Ovary (tissue), 9 donors: ENCODE measurements around the gene TOMM6. TPM values are rescaled to one million over a fixed set of nuclear protein-coding genes. Genes with fewer than 3 reads are reported as not detected.

Source experiments
- DNase-seq, 5 donors: peaks; one replicate each; pipeline ENCODE4 v3.0.0-alpha.2; 2019 to 2020
- H3K27ac ChIP-seq, 2 donors: fragments of 200-600 bp; one replicate each; pipeline versions ENCODE4 v1.5.1 to v1.8.0; 2019 to 2022
- H3K27me3 ChIP-seq: fragments of 200-600 bp; one replicate; pipeline ENCODE4 v1.8.0; 2022
- H3K36me3 ChIP-seq: fragments of 200-600 bp; sonication (generic); one replicate; pipeline ENCODE4 v1.5.1; 2019
- H3K4me1 ChIP-seq: one replicate; pipeline ENCODE4 v1.8.1; 2013; ENCODE audit warnings: mild to moderate bottlenecking, moderate library complexity; ENCODE audit not compliant: insufficient read depth
- H3K4me3 ChIP-seq: fragments of 200-600 bp; sonication (generic); one replicate; pipeline ENCODE4 v1.5.1; 2017
- H3K9me3 ChIP-seq, 2 donors: fragments of 200-600 bp in 1 of 2; sonication (generic) in 1 of 2; one replicate each; pipeline versions ENCODE4 v1.5.1 to v1.8.1; 2013 to 2019; ENCODE audit warnings: mild to moderate bottlenecking in 1 of 2, moderate library complexity in 1 of 2
- CTCF ChIP-seq, 3 donors: fragments of 450-650 bp in 2 of 3; fragments of 200-600 bp in 1 of 3; IDR thresholded peaks; one replicate each; pipeline versions ENCODE4 v1.5.1 to v1.8.0; 2016 to 2022; ENCODE audit warnings: antibody characterized with exemption in 3 of 3, mild to moderate bottlenecking in 1 of 3
- EP300 ChIP-seq: sonication (generic); formaldehyde crosslinking; IDR thresholded peaks from one replicate; pipeline ENCODE4 v1.6.1; 2017; ENCODE audit warnings: antibody characterized with exemption
- POLR2A ChIP-seq: fragments of 450-650 bp; IDR thresholded peaks from one replicate; pipeline ENCODE4 v1.6.1; 2017; ENCODE audit warnings: antibody characterized with exemption, mild to moderate bottlenecking, moderate library complexity
- WGBS, 3 donors: extraction: QIAGEN DNeasy Blood & Tissue Kit in 1 of 3; methylation state at CpG; one replicate each; pipeline versions ENCODE4 v1.1.5 to v1.1.7; 2013 to 2017; 5-methylcytosine and 5-hydroxymethylcytosine counted together
- intact Hi-C, 4 donors: fragments of 100-400 bp; cut with DNase I; formaldehyde crosslinking; loops; one replicate each; pipeline versions ENCODE4 v1.11.0 to v1.15.1; 2022 to 2023
- polyA plus RNA-seq, 2 donors: library from polyadenylated mRNA; stranded (reverse); fragments of 200-250 nt in 1 of 2; fragments of 350-450 nt in 1 of 2; fragmentation: Illumina TruSeq in 1 of 2; extraction: RNeasy Lipid Tissue Mini Kit (QIAGEN cat#74804) in 1 of 2; gene quantifications; one replicate each; pipeline ENCODE4 v1.2.3, GENCODE V29; 2013 to 2014
- total RNA-seq, 7 donors: library from RNA; depleted of rRNA in 2 of 7; stranded (reverse); fragments of >200 nt in 2 of 7; fragmentation: NEBNext Ultra II Directional in 3 of 7; extraction: Animal tissue kit (Norgen Biotek cat#: 25700) in 3 of 7; gene quantifications; one replicate each; pipeline versions ENCODE4 v1.1.0 to v1.2.4, GENCODE V29; 2016 to 2023
- donor health status: DM: no; HTN: no; CAD: no; lungs with moderate emphysema.
- donor health status: DM: no; HTN: no; CAD: no.
- donor health status: Bipolar disorder and iron deficiency.
- donor health status: DM: yes; HTN: yes; CAD: no.
- donor health status: DM: no; HTN: no; CAD: no.
- donor health status: DM: yes; HTN: yes; CAD: no.

Gene TOMM6
- total and polyA plus RNA-seq, 9 donors = 105 to 244 (median 153) TPM

DNA sequence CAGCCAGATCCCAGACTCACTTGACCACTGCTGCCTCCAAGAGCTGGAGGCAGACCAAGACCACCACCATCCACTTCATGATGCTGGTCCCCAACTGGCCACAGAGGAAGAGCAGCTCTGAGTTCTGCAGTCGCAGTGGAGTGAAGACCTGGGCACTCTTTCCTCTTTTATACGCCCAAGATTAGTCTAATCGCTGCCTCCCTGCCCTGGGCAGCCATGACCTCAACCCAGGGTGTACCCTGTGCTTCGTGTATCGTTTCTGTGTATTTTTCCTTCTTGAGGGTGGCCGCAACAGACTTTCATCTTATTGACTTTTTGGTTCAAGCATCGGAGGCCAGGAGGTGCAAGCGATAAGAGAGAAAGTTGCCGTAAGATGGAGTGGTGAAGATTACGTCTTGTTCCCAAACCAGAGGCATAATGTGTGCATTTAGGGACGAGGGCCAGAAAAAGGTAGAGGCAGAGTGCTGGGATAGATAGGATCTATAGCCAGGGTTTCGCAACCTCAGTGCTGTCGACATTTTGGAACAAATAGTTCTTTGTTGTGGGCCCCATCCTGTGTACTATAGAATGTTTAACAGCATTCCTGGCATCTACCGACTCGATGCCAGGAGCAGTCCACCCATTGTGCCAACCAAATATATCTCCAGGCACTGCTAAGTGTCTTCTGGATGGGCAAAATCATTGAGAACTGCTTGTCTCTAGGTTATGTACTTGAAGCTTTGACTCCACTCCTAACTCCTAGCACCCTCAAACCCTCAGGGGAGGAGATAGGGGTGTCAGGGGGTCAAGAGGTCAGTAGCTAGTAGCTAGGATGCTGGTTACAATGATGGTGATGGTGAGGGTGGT lies 40.0 kb upstream of the TOMM6 start, which contains the start of gene PGC:
Gene PGC (minus strand): TSS at position 142 of the 846 bp plus-strand sequence. CDS start 63 bp downstream, at position 79.
- Histone ChIP-seq H3K36me3 (no peaks in the 10 kb centered on the region), H3K4me1 (no peaks in the 10 kb centered on the region), H3K27me3 (no peaks in the 10 kb centered on the region), H3K4me3 (no peak within 1 kb of the TSS), H3K27ac (no peak within 1 kb of the TSS), H3K9me3 (no peaks in the 10 kb centered on the region)
- DNase-seq = no peak
- WGBS, 3 donors = 90 to 93% (median 93%) methylated on average over 15 of the region's 15 CpGs
- intact Hi-C loops = no loop called here
- no peak for TF ChIP-seq EP300
- no peak for TF ChIP-seq CTCF (IDR thresholded peaks at IDR 0.05)
- no peak for TF ChIP-seq POLR2A

DNA sequence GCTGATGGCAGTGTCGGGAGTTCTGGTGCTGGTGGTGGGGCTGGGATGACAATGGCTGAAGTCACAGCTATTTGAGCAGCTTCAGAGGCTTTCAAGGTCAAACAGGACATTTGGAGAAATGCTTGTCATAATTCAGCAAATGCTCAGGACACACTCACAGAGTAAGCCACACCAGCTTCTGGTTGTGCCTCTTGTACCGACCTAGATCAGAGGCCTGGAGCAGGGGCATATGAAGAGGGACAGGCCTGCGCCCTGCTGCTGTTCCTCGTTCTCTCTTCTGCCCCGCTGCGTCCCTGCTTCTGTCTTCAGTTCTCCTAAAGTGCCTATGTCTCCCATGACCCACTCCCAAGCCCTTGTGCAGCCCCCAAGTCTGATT lies 39.4 kb upstream of the TOMM6 start:
- Histone ChIP-seq H3K9me3 (no peaks in the 10 kb centered on the region), H3K27ac (no peak overlapping the region), H3K27me3 (no peaks in the 10 kb centered on the region), H3K36me3 (no peaks in the 10 kb centered on the region), H3K4me3 (no peak overlapping the region), H3K4me1 (no peaks in the 10 kb centered on the region)
- 91 to 94% (median 93%) methylated on average over 6 of the region's 6 CpGs for WGBS, 3 donors
- no peak for DNase-seq
- TF ChIP-seq EP300 (no peak), CTCF (IDR thresholded peaks at IDR 0.05) (no peak), POLR2A (no peak)
- intact Hi-C loops = no loop called here

- Histone ChIP-seq H3K36me3 (no peaks in the 10 kb centered on the region), H3K27ac (no peak overlapping the region), H3K27me3 (no peaks in the 10 kb centered on the region), H3K4me3 (no peak overlapping the region), H3K4me1 (no peaks in the 10 kb centered on the region), H3K9me3 (no peaks in the 10 kb centered on the region)
- intact Hi-C loops = no loop called here
- WGBS, 3 donors = 63 to 80% (median 70%) methylated on average over 3 of the region's 3 CpGs
- no peak for DNase-seq
- TF ChIP-seq POLR2A (no peak), EP300 (no peak), CTCF (IDR thresholded peaks at IDR 0.05) (no peak)
Measured at GRCh38 chr6:41748542-41748941, 39.0 kb upstream of the TOMM6 start.

DNA sequence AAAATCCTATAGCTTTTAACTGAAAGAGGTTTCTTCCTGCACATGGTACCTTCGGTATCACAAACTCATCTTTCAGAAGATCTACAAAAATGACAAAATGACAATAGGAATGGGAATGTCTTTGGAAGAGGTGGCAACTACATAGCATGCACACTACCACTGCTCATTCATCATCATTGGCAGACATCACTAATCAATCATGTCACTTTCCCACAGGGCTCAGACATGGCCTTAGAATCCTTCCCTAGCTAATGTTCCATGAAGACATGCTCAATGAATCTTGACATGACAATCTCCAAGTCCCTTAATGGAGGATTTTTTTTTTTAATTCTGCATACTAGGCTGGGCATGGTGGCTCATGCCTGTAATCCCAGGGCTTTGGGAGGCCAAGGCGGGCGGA lies 37.1 kb upstream of the TOMM6 start:
- H3K4me1 ChIP-seq = no peaks in the 10 kb centered on the region
- H3K4me3 ChIP-seq = no peak overlapping the region
- H3K27ac ChIP-seq = no peak overlapping the region
- no peak for TF ChIP-seq EP300
- no peak for DNase-seq
- no peaks in the 10 kb centered on the region for H3K9me3 ChIP-seq
- 96 to 97% (median 97%) methylated on average over 3 of the region's 3 CpGs for WGBS, 3 donors
- intact Hi-C loops = no loop called here
- no peaks in the 10 kb centered on the region for H3K36me3 ChIP-seq
- H3K27me3 ChIP-seq = no peaks in the 10 kb centered on the region

DNA sequence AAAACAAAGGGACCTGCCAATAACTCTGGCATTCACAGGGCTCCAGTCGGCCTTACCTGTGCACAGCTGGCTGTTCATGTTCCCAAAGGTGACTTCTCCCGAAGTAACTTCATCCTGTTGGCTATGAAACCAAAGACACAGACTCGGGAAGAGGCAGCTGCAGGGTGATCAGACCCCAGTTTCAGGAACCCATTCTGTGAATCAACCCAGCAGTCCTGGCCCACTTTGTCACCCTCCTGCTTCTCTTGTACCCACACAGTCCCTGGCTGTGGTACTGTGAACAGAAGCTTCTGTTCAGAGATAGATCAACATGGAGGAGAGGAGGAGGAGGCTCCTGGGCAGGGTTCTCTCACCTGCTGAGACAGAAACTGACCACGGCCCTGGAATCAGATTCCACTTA lies 31.6 kb upstream of the TOMM6 start:
- 68 to 74% (median 69%) methylated on average over 4 of the region's 4 CpGs for WGBS, 3 donors
- no peak overlapping the region for H3K27ac ChIP-seq
- no peaks in the 10 kb centered on the region for H3K4me1 ChIP-seq
- no peaks in the 10 kb centered on the region for H3K36me3 ChIP-seq
- no peak overlapping the region for H3K4me3 ChIP-seq
- no peak for TF ChIP-seq POLR2A
- no peak for TF ChIP-seq CTCF (IDR thresholded peaks at IDR 0.05)
- TF ChIP-seq EP300 = no peak
- intact Hi-C loops = no loop called here
- H3K27me3 ChIP-seq = no peaks in the 10 kb centered on the region
- no peak for DNase-seq
- H3K9me3 ChIP-seq = no peaks in the 10 kb centered on the region
